GM19397 (cell line): ENCODE results near the gene DAD1.

ENCODE experiments used
- ATAC-seq: cut with Tn5 transposase; IDR thresholded peaks from one replicate; pipeline ENCODE4 v1.9.1; 2021; ENCODE audit warnings: mild to moderate bottlenecking, moderate library complexity; ENCODE audit not compliant: unreplicated experiment

Gene DAD1

DNA sequence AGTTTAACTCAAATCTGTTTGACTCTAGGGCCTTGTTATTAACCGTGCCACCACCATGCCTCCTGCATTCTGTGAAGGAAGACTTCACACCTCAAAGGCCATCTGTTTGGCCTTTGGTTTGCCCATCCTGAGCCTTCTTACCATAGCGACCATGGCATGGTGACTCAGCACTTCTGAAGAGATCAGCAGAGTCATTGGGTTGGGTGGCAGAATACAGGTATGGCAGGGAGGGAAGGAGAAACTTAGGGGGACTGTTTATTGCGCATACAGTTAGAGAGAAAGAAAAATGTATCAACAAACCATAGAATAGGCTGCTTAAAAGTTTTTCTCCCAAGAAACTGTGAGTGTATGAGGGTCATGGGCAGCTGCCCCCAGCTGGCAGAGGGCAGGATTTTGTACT lies 49.2 kb downstream of the DAD1 start:
- no peak for ATAC-seq

DNA sequence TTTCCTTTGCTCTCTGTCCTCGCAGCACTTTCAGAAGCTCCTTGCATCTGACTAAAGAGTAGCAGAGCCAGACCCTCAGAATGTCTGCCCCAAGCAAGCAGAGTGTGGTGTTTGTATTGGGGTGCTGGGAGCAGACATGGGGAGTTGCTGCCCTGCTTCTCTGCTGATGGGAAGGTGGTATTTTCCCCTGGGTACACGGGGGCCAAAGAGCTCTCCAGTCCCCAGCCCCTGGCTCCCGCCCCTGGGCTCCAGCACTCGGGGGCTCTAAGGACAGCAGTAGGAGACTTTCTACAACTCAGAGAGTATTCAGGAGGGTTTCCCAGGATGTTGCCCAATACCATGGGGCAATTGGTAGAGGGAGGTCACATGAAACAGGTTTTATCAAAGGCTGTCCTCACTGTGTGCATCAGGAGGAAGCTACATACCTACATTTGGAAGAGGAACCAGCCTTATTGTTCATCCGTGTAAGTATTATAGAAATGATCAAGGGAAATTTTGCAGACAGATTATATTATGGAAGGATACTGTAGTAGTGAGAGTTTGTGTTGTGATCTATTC lies 50.3 kb downstream of the DAD1 start:
- no peak for ATAC-seq

DNA sequence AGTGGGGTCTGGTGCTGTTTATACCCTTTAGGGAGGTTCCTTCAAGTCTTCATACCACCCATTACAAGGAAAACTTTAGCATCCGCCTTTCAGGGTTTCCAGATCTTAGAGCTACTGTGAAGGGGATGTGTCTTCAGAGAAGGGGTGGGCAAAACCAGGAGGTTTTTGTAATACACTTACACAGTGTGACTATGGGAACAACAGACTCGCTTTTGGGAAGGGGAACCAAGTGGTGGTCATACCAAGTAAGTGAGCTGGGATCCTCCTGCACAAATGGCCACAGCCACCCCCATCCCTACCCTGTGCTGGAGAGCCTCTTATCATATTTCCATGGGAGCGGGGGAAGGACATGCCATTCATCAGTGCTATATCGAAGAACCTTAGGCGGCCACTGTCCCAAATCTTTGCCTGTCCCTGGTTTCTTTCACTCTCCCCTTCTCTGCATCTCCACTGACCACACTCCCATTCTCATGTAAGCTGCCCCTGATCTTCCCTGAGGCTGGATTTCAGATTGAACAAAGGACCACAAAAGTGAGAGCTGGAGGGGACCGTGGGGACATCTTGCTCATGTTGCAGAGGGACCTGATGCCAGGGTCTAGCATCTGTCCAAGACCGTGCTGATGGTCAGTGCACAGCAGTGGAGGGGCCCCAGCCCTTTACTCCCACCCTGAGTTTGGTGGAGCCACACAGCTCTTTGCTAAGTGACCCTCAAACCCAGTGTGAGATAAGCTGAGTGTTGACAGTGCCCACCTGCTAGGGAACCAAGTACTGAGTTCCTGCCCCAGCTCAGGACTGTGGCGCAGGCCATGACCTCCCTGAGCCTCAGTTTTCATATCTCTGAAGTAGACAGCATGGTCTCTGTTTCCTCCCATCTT lies 51.4 kb downstream of the DAD1 start:
- no peak for ATAC-seq

DNA sequence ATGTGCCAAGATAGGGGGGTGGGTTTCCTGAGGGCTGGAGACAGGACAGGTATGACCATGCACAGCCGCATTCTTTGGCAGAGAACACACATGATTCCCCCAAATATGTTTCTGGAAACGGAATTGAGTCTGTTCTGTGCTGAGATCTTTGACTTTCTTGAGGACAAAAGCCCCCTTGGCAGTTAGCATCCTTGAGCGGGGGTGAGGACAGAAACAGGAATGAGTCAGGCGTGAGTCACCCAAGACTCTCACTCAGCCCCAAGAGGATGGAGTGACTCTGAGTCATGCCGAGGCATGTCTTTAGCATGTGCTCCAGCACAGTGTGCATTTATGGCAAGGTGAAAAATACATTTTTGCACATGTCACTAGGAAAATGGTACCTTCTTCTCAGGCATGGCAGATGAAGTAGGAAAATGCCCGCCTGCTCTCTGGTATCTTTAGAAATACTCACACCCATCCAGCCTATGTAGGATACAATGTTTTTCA lies 52.1 kb downstream of the DAD1 start:
- ATAC-seq: peak; percentile 63

DNA sequence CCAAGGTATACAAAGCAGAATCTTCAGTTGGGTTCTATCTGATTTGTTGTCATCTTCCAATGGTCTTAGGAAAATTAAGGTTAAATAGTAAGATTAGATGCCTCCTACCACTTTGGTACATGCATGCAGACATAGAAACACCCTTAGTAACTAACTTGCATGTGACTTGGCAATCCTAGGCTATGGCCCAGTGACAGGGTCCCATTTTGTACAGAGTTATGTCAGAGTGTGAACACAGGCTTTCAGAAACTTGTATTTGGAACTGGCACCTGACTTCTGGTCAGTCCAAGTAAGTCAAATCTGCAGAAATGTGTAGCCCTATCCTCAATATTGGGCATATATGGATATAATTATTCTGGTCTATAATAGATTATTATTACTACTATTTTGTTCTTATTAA lies 53.1 kb downstream of the DAD1 start:
- no peak for ATAC-seq

DNA sequence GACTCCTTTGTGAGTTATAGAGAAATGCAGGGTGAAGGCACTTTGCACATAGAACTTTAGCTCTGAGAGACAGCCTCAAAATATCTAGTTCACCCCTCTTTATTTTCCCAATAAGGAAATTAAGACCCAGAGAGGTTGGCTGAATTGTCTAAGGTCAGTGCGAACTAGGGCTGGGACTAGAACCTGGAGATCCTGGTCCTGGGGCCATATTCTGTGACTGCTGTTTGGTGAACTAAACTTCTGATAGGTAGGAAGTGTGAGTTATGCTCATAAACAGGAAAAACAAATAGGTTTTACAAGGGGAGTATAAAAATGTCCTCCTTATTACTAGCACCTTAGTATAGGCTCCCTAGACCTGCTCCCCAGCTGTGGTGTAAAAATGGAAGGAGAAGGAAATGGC lies 53.9 kb downstream of the DAD1 start:
- no peak for ATAC-seq

GRCh38 chr14:22534547-22534946 lies 54.5 kb downstream of the DAD1 start:
- no peak for ATAC-seq

DNA sequence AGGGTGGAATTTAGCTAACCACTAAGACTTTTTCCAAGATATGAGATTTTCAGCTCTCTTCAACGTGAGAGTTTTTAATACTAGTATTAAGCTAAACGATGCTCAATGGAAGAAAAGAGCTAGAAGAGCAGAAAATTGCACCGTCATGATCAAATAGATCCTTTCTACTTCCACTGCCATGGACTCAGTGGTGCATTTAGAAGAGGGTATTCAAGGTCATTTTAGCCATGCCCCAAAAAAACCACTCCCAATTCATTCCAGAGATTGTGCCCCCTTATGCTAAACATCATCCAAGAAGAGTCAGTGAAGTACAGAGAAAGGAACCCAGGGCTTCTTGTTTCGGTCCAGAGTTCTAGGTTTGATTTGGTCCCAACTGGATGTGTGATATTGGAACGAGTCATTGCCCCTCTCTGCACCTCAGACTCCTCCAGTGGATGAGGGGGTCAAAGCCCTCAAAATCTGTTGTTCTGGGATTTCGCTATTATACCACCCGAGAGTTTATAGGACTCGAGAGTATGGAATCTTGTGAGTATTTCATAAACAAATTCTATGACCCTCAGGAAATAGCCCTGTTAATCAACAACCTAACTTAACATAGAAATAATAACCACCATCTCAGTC lies 55.2 kb downstream of the DAD1 start:
- no peak for ATAC-seq

DNA sequence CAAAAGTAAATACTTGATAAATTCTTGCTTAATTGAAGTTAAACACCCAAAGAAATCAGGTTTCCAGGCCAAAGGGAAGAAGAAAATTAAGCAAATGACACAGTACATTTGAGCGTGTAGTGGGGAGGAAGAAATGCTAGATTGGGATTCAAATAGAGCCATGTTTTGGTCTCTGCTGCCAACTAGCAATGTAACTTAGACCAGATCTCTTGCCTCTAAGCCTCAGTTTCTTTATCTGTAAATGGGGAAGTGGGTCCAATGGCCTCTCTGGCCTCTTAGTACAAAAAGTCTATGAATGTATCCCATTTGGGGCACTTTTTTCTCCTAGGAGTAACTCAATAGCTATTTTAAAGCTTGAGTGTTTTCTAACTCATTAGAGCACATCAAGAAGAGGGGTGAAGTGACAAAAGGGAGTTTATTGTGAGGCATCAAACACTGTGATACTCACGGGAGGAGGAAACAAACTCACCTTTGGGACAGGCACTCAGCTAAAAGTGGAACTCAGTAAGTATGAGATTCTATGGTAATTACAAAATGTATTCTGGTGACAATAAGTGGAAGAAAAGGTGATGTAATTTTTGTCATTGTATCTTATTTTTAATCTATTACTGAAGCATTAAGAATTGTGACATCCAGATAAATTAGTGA lies 55.8 kb downstream of the DAD1 start:
- ATAC-seq: no peak

DNA sequence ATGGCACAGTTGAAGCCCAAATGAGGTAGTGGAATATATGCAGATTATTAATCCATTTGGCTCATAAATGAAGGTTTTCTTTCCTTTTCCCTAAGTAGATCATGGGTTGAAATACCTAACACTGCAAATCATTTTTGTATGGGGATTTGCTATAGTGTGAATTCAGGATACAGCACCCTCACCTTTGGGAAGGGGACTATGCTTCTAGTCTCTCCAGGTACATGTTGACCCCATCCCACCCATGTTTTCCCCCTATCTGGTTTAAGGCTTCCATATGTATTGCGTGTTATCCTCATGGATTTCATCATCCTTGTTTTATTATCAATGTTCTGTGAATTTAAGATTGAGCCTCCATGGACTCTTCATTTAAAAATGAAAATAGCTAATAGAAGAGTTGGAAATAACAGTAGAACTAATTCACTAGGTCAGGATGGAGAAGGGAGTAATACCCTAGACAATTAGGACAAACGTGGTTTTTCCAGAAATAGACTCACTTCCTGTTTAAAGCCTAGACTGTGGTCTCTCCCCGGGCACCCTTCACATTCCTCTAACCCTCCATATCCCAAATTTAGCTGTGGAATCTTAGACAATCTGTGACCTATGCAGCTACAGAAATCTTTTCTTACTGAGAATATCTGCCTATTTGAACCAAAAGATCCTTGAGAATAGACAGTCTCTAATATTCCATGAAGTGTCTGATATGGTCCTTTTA lies 56.5 kb downstream of the DAD1 start:
- no peak for ATAC-seq

GRCh38 chr14:22531451-22532344 lies 57.3 kb downstream of the DAD1 start:
- ATAC-seq: peak; percentile 61

DNA sequence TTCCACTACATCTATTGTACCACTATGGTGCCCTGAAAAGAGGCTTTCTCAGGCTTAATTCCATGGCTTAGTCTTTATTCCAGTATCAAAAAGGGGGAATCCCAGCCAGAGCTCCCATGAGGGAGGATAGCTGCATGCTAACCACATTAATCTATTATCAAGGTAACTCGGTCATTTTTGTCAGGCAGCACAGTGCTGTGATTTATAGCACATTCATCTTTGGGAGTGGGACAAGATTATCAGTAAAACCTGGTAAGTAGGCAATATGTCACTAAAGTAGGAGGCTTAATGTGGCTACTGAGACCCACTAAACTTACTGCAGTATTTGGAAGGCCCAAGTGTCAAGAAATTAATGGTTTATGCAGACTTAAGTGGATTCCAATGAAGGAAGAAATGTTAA lies 58.9 kb downstream of the DAD1 start:
- ATAC-seq: no peak

- ATAC-seq: no peak
Measured at GRCh38 chr14:22526744-22527143, 62.3 kb downstream of the DAD1 start.

DNA sequence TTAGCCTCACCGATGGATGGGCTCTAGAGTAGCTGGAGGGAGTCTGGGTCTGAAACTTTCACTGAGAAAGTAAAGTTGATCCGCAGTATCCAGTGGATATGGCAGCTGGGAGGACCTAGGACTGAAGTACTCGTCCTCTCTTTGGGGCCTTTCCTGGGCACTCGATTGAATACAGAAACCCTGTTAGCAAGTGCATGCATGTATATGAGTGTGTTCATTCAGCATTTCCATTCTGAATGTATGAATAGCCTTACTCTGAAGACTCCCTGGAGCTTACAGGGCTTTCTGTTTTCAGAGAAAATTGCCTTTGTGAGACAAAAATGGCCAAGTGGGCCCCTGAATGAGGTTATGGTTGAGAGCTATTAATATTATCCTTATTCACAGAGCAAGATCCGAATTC lies 62.8 kb downstream of the DAD1 start:
- ATAC-seq: no peak

- ATAC-seq: no peak
Measured at GRCh38 chr14:22524784-22525161, 64.3 kb downstream of the DAD1 start.

DNA sequence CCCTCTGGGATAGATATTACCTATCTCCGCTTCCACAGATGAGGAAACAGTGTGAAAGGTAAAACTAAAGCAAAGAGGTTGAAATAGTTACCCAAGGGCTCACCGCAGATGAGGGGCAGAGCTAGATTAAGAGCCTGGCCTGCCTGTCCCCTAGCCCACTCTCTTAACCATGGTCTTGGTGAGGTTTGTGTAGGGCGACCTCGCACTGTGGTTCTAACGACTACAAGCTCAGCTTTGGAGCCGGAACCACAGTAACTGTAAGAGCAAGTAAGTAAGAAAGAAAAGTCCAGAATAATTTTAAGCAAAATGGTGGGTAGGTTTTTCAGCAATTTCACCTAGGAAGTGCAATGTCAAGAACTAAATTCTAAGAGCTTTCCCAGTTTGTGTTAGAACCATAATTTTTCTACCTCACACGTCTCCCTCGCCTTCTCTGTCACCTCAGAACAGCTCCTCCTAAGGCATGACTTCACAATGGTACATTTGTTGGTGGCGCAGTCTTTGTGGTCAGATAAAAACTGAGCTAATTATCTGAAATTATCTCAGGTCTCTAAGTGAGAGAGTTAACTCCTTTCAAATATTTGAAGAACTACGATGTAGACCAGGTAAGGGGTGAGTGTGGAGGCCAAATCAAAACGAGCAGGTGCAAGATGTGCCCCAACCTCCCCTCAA lies 64.8 kb downstream of the DAD1 start:
- ATAC-seq: no peak

GRCh38 chr14:22523283-22523682 lies 65.7 kb downstream of the DAD1 start:
- ATAC-seq: no peak

DNA sequence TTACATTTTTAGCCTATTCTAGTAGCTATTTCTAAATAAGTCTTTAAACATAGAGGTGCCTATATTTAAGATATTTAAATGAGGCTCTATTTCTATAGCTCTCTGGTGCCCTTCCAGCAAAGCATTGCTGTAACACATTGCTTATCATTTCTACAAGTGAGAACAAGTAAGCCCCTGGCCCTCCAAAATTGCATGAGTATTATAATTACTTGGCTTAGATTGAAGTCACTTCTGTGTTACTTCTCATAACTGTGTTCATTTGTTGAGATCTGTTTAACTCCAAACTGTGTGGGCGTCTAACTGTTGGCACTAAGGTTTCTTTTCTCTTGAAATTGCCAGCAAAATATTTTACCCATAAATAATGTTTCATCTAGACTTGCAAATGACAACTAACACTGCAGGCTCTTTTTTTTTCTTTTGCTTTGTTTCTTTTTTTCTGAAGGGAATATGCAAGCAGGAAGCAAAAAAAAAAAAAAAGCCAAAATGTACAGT lies 66.5 kb downstream of the DAD1 start:
- no peak for ATAC-seq
